LoVo (cell line): ENCODE results near the gene PCDHB9.
"Not testable (repeated sequence)": the region's sequence is repeated elsewhere in the genome, so short reads cannot be mapped to it uniquely, and the experiment has no call there.

Source experiments
- DNase-seq: peaks from one replicate; pipeline ENCODE4 v3.0.0-alpha.2; 2016; ENCODE audit warnings: low spot score

The PCDHB9 gene

DNA sequence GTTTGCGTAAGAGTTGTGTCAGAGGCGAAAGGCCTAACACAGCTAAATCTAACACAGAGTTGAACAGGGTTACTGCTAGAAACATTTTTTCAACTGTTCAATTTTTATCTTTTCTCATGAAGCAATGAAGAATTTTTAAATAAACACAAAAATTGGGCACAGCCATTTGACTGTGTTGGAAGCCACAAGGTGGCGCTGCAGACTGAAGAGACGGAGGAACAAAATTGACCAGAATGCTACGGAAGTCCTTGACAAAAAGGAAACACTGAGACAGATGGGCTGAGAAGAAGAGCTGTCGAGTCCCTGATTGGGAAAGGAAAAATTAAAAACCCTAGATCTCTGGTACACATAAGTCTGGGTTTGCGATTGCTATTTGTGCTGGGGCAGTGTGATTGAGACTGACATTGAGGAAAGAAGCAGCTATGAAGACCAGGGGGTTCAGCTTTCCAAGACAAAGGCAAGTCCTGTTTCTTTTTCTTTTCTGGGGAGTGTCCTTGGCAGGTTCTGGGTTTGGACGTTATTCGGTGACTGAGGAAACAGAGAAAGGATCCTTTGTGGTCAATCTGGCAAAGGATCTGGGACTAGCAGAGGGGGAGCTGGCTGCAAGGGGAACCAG, at the start of gene PCDHB9:
Gene PCDHB9, plus strand, starts transcription at position 265 of the 616 bp plus-strand sequence. Its CDS starts 158 bp downstream, at position 423.
- DNase-seq: peak; percentile 25

DNA sequence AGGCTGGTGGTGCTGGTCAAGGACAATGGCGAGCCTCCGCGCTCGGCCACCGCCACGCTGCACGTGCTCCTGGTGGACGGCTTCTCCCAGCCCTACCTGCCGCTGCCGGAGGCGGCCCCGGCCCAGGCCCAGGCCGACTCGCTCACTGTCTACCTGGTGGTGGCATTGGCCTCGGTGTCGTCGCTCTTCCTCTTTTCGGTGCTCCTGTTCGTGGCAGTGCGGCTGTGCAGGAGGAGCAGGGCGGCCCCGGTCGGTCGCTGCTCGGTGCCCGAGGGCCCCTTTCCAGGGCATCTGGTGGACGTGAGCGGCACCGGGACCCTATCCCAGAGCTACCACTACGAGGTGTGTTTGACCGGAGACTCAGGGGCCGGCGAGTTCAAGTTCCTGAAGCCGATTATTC, 49.6 kb upstream of the PCDHB9 start:
- DNase-seq: not testable (repeated sequence)

DNA sequence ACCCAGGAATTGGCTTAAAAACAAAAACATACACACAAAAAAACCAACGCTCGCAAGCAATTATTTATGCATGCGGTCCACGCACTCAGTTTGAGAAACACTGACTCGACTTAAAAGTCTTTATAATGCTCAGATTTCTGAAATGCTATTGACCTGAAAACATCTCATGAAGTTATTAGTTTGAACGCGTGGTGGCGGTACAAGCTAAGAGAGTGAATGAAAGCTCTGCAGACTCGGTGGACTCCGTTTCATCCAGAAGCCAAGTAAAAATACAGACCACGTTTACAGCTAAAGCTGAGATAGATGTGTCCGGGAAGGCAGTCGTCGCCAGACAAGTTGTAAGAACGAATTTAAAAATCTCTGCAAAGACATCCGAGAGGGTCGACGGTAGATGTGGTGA, 37.1 kb upstream of the PCDHB9 start, which contains the start of gene PCDHB6:
Gene PCDHB6, plus strand, starts transcription at position 246 of the 400 bp plus-strand sequence. CDS start 201 bp downstream, outside the sequence.
- no peak for DNase-seq

DNA sequence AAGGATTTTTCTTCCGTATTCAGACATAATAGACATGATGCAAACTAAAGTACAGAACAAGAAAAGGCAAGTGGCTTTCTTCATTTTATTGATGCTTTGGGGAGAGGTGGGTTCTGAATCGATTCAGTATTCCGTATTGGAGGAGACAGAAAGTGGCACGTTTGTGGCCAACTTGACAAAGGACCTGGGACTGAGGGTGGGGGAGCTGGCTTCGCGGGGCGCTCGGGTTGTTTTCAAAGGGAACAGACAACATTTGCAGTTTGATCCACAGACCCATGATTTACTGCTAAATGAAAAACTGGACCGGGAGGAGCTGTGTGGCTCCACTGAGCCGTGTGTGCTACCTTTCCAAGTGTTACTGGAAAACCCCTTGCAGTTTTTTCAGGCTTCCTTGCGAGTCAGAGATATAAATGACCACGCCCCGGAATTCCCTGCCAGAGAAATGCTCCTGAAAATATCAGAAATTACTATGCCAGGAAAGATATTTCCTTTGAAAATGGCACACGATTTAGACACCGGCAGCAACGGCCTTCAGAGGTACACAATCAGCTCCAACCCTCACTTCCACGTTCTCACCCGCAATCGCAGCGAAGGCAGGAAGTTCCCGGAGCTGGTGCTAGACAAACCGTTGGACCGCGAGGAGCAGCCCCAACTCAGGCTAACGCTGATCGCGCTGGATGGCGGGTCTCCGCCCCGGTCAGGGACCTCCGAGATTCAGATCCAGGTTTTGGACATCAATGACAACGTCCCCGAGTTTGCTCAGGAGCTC, 36.6 kb upstream of the PCDHB9 start:
- DNase-seq: no peak

DNA sequence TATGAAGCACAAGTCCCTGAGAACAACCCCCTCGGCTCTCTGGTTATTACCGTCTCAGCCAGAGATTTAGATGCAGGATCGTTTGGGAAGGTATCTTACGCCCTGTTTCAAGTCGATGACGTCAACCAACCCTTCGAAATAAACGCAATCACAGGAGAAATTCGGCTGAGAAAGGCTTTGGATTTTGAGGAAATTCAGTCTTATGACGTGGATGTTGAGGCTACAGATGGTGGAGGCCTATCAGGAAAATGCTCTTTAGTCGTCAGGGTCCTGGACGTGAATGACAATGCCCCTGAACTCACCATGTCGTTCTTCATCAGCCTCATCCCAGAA, 36.0 kb upstream of the PCDHB9 start:
- DNase-seq: no peak

DNA sequence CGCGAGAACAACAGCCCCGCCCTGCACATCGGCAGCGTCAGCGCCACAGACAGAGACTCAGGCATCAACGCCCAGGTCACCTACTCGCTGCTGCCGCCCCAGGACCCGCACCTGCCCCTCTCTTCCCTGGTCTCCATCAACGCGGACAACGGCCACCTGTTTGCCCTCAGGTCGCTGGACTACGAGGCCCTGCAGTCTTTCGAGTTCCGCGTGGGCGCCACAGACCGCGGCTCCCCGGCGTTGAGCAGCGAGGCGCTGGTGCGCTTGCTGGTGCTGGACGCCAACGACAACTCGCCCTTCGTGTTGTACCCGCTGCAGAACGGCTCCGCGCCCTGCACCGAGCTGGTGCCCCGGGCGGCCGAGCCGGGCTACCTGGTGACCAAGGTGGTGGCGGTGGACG, 35.3 kb upstream of the PCDHB9 start:
- DNase-seq: not testable (repeated sequence)

DNA sequence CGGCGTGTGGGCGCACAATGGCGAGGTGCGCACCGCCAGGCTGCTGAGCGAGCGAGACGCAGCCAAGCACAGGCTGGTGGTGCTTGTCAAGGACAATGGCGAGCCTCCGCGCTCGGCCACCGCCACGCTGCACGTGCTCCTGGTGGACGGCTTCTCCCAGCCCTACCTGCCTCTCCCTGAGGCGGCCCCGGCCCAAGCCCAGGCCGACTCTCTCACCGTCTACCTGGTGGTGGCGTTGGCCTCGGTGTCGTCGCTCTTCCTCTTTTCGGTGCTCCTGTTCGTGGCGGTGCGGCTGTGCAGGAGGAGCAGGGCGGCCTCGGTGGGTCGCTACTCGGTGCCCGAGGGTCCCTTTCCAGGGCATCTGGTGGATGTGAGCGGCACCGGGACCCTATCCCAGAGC, 34.9 kb upstream of the PCDHB9 start:
- not testable (repeated sequence) for DNase-seq

DNA sequence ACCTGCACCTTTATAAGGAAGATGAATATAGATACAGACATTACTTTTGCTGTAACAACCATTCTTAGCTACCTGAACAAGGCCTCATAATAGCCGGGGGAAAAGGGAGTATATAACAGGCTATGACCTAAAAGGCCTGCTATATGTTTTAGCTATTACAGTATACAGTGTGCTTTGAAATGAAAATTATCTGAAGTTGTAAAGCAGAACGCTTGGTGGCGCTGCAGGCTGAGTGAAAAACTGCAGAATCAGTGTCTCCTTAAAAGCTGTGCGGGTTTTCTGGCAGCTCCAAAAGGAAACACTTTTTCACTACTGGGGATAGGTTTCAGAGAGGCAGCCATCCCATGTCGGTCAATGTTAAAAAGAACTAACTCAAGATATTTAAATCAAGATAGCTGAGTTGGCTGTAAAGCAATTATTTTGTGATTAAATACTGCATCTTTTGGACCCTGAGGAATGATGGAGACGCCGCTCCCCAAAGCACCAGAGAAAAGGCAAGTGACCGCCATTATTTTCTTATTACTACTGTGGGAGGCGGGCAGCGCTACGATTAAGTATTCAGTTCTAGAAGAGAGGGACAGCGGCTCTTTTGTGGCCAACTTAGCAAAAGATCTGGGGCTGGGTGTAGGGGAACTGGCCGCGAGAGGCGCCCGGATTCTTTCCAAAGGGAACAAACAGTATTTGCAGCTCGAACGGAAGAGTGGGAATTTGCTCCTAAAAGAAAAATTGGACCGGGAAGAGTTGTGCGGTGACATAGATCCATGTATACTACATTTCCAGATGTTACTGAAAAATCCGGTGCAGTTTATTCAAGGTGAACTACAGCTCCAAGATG, 31.2 kb upstream of the PCDHB9 start:
- no peak for DNase-seq

DNA sequence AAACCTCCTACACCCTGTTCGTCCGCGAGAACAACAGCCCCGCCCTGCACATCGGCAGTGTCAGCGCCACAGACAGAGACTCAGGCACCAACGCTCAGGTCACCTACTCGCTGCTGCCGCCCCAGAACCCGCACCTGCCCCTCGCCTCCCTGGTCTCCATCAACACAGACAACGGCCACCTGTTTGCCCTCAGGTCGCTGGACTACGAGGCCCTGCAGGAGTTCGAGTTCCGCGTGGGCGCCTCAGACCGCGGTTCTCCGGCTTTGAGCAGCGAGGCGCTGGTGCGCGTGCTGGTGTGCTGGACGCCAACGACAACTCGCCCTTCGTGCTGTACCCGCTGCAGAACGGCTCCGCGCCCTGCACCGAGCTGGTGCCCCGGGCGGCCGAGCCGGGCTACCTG, 29.6 kb upstream of the PCDHB9 start:
- DNase-seq: not testable (repeated sequence)

DNA sequence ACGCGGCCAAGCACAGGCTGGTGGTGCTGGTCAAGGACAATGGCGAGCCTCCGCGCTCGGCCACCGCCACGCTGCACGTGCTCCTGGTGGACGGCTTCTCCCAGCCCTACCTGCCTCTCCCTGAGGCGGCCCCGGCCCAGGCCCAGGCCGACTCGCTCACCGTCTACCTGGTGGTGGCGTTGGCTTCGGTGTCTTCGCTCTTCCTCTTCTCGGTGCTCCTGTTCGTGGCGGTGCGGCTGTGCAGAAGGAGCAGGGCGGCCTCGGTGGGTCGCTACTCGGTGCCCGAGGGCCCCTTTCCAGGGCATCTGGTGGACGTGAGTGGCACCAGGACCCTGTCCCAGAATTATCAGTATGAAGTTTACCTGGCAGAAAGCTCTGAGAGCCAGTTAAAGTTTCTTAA, 29.1 kb upstream of the PCDHB9 start:
- DNase-seq: not testable (repeated sequence)

DNA sequence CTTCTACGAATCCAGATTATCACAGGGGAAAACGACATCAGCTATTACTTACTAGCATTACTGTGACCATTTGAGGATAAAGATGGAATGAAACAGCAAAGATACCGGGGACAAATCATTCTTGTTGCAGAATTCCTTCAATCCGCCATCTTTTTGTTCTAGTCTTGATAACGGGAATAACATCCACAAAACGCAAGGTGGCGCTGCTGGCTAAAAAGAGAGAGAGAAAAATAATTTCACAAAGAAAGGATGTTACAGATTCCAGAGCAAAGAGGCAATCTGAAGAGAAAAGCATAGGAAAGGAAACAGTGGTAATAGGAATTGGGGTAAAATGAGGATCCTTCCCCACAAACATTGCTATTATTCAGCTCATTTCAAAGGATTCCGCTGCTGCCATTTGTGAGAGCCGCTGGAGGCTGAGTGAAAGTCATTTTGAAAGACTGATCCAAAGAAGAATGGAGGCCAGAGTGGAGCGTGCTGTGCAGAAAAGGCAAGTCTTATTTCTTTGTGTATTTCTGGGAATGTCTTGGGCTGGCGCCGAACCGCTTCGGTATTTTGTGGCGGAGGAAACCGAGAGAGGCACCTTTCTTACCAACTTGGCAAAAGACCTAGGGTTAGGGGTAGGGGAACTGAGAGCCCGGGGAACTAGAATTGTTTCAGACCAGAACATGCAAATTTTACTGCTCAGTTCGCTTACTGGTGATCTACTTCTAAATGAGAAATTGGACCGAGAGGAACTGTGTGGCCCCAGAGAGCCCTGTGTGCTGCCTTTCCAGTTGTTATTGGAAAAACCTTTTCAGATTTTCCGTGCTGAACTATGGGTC, 14.4 kb upstream of the PCDHB9 start, which contains the start of gene PCDHB7:
Gene PCDHB7, plus strand, starts transcription at position 264 of the 824 bp plus-strand sequence. Its CDS starts 192 bp downstream, at position 456.
- peak; percentile 11 for DNase-seq

DNA sequence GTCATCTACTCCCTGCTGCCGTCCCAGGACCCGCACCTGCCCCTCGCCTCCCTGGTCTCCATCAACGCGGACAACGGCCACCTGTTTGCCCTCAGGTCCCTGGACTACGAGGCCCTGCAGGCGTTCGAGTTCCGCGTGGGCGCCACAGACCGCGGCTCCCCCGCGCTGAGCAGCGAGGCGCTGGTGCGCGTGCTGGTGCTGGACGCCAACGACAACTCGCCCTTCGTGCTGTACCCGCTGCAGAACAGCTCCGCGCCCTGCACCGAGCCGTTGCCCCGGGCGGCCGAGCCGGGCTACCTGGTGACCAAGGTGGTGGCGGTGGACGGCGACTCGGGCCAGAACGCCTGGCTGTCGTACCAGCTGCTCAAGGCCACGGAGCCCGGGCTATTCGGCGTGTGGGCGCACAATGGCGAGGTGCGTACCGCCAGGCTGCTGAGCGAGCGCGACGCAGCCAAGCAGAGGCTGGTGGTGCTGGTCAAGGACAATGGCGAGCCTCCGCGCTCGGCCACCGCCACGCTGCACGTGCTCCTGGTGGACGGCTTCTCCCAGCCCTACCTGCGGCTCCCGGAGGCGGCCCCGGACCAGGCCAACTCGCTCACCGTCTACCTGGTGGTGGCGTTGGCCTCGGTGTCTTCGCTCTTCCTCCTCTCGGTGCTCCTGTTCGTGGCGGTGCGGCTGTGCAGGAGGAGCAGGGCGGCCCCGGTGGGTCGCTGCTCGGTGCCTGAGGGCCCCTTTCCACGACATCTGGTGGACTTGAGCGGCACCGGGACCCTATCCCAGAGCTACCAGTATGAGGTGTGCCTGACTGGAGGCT, 12.5 kb upstream of the PCDHB9 start:
- not testable (repeated sequence) for DNase-seq

DNA sequence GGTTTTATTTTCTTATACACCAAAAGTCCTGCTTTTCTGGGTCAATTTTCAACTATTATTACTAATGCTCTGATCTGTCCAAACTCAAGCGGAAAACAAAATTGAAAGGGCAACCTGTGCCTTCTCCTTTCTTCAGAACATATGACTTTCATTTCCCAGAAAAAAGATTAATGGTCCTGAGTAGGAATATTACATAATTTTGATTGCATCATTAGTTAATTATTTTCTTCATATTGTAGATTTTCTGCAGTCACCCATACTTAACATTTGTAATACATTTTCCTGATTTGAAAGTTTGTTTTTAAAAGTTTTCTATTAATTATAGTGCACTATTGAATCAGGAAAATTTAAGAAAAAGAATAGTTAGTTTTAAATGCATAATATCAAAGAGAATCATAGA, 11.0 kb upstream of the PCDHB9 start:
- no peak for DNase-seq

DNA sequence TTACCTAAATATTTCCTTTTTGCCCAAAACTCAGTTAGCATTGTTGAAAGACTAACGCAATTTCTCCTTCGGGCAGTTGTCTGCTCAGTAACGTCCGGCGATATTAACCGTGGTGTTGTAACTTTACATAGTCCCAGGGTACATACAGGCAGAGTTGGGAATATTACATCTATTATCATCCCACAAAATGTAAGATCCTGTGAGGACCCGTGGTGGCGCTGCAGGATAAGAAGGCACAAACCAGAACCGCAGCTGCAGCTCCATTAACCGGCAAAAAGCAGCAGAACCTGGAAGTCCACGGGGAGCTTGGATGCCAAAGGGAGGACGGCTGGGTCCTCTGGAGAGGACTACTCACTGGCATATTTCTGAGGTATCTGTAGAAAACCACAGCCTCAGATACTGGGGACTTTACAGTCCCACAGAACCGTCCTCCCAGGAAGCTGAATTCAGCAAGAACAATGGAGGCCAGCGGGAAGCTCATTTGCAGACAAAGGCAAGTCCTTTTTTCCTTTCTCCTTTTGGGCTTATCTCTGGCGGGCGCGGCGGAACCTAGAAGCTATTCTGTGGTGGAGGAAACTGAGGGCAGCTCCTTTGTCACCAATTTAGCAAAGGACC, 9.3 kb upstream of the PCDHB9 start, which contains the start of gene PCDHB8:
Gene PCDHB8, plus strand, starts transcription at position 214 of the 615 bp plus-strand sequence. Its CDS starts 245 bp downstream, at position 459.
- DNase-seq: not testable (repeated sequence)

DNA sequence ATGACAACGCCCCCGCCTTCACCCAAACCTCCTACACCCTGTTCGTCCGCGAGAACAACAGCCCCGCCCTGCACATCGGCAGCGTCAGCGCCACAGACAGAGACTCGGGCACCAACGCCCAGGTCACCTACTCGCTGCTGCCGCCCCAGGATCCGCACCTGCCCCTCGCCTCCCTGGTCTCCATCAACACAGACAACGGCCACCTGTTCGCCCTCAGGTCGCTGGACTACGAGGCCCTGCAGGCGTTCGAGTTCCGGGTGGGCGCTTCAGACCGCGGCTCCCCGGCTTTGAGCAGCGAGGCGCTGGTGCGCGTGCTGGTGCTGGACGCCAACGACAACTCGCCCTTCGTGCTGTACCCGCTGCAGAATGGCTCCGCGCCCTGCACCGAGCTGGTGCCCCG, 7.6 kb upstream of the PCDHB9 start:
- not testable (repeated sequence) for DNase-seq

DNA sequence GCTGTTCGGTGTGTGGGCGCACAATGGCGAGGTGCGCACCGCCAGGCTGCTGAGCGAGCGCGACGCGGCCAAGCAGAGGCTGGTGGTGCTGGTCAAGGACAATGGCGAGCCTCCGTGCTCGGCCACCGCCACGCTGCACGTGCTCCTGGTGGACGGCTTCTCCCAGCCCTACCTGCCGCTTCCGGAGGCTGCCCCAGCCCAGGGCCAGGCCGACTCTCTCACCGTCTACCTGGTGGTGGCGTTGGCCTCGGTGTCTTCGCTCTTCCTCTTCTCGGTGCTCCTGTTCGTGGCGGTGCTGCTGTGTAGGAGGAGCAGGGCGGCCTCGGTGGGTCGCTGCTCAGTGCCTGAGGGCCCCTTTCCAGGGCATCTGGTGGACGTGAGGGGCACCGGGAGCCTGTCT, 7.1 kb upstream of the PCDHB9 start:
- DNase-seq: not testable (repeated sequence)

DNA sequence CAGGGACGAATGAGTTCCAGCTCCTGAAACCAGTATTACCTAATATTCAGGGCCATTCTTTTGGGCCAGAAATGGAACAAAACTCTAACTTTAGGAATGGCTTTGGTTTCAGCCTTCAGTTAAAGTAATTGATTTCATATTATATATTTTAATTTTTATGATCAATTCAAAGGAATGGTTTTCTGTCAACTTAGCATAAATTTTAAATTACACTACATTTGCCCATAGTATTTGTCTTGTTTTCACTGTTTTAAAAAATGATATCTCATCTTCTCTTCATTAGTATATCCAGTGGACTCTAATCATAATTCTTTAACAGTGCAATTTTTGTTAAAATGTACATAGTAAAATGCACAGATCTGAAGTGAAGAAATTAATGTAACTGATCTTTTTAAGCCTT, 6.6 kb upstream of the PCDHB9 start:
- DNase-seq: no peak

DNA sequence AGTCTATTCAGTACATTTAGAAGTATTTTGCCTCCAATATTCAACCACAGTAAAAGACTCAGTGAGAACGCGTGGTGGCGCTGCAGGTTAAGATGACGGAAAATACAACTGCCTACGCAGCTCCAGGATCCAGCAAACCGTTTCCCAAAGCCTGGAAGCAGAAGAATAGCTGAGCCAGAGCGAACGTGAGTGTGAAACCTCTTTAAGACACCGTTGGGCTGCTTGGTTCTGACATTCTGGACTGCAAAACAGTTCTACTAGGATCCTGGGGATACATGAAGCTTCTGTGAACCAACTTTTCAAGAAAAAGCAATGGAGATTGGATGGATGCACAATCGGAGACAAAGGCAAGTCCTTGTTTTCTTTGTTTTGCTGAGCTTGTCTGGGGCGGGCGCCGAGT, 4.7 kb upstream of the PCDHB9 start, which contains the start of gene PCDHB16:
Gene PCDHB16, plus strand, starts transcription at position 140 of the 400 bp plus-strand sequence. Its CDS starts 173 bp downstream, at position 313.
- DNase-seq: no peak

DNA sequence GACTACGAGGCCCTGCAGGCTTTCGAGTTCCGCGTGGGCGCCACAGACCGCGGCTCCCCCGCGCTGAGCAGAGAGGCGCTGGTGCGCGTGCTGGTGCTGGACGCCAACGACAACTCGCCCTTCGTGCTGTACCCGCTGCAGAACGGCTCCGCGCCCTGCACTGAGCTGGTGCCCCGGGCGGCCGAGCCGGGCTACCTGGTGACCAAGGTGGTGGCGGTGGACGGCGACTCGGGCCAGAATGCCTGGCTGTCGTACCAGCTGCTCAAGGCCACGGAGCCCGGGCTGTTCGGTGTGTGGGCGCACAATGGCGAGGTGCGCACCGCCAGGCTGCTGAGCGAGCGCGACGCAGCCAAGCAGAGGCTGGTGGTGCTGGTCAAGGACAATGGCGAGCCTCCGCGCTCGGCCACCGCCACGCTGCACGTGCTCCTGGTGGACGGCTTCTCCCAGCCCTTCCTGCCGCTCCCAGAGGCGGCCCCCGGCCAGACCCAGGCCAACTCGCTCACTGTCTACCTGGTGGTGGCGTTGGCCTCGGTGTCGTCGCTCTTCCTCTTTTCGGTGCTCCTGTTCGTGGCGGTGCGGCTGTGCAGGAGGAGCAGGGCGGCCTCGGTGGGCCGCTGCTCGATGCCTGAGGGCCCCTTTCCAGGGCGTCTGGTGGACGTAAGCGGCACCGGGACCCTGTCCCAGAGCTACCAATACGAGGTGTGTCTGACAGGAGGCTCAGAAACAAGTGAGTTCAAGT, 2.7 kb upstream of the PCDHB9 start:
- DNase-seq: not testable (repeated sequence)
